Measurements from ENCODE around the gene EARS2.
"Not testable (repeated sequence)": the region's sequence is repeated elsewhere in the genome, so short reads cannot be mapped to it uniquely, and the experiment has no call there.

The EARS2 gene

DNA sequence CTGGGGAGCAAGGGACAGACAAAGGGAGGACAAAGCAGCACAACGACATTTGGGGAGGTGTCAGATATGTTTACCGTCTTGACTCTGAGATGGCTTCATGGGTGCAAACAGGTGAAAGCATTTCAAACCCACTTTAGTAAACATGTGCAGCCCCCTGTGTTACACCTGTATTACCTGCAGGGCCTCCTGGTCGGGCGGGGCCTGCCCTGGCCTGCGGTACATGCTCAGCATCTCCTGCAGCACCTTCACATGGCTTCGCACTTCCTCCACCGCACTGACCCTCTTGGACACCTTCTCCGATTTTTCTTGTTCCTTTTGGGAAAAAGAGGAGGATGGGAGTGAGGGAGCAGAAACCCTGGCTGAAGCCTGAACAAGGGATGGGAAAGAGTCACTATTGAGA, 71.3 kb downstream of the EARS2 start:
- TF ChIP-seq, protein P1, sequence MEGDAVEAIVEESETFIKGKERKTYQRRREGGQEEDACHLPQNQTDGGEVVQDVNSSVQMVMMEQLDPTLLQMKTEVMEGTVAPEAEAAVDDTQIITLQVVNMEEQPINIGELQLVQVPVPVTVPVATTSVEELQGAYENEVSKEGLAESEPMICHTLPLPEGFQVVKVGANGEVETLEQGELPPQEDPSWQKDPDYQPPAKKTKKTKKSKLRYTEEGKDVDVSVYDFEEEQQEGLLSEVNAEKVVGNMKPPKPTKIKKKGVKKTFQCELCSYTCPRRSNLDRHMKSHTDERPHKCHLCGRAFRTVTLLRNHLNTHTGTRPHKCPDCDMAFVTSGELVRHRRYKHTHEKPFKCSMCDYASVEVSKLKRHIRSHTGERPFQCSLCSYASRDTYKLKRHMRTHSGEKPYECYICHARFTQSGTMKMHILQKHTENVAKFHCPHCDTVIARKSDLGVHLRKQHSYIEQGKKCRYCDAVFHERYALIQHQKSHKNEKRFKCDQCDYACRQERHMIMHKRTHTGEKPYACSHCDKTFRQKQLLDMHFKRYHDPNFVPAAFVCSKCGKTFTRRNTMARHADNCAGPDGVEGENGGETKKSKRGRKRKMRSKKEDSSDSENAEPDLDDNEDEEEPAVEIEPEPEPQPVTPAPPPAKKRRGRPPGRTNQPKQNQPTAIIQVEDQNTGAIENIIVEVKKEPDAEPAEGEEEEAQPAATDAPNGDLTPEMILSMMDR (IDR thresholded peaks at IDR 0.05; ENCODE audit: low read depth, low read length), result no peak
- no peak overlapping the region for H3K4me3 ChIP-seq (ENCODE audit: low read depth, low read length)

DNA sequence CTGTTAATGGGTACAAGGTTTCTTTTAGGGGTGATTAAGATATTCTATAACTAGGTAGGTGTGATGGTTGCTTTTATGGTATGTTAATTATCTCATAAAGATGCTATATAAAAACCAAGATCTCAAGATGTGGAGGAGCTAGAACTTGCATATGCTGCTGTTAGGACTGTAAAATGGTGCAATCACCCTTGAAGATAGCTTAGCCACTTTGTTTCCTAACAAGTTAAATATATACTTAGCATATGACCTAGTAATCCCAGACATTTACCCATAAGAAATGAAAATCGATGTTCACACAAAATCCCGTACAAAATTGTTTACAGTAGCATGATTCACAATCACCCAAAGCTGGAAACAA, 71.9 kb downstream of the EARS2 start:
- H3K4me3 ChIP-seq (ENCODE audit: low read depth, low read length), result no peak overlapping the region
- TF ChIP-seq, protein P1 (IDR thresholded peaks at IDR 0.05; ENCODE audit: low read depth, low read length), result no peak

DNA sequence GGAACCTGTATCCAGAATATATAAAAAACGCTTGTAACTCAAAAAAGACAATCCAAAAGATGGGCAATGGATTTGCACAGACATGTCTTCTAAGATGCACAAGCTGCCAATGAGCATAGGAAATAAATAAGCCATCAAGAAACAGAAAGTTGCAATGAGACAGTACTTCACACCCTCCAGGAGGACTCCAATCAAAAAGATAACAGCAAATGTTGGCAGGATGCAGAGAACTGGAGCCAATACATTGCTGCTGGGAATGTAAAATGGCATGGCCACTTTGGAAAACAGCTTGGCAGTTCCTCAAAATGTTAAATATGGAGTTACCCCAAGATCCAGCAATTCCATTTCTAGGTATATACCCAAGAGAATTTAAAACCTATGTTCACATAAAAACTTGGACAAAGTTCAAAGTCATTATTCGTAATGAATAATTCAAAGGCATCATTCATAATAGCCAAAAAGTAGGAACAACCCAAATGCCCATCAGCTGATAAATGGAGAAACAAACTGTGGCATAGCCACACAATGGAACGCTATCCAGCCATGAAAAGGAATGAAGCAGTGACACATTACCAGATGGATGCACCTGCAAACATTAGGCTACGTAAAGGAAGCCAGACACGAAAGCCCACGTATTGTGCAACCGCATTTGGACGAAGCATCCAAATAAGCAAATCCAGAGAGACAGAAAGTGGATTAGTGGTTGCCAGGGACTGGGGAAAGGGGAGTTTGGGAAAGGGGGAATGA, 72.5 kb downstream of the EARS2 start:
- H3K4me3 ChIP-seq (ENCODE audit: low read depth, low read length), result no peak overlapping the region
- TF ChIP-seq, protein P1 (IDR thresholded peaks at IDR 0.05; ENCODE audit: low read depth, low read length), result no peak

DNA sequence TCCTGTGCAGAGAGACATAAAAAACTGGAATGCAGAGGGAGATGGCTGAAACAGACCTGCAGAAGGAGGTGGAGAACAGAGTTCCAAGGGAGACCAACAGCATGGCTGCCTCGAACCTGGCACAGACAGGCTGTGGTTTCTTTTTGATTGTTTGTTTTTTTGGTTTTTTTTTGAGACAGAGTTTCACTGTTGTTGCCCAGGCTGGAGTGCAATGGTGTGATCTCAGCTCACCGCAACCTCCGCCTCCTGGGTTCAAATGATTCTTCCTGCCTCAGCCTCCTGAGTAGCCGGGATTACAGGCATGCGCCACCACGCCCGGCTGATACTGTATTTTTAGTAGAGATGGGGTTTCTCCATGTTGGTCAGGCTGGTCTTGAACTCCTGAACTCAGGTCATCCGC, 73.7 kb downstream of the EARS2 start:
- H3K4me3 ChIP-seq (ENCODE audit: low read depth, low read length), result not testable (repeated sequence)

DNA sequence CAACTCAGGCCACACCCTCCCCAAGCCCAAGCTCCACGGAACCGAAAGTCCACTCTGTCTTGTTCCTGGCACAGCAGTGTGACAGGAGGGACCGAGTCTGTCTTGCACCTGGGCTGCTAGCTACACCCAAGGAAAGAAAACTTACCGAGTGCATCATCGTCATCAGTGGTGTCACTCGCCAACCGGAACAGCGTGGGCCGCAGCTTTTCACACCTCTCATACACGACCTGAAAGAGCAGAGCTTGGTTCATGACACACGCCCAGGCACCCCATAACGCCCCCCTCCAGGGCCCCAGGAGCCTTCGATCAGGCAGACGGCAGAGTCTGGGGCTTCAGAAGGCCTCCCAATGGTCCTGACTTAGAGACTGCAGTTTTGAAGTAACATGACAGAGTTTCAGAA, 74.4 kb downstream of the EARS2 start:
- TF ChIP-seq, protein P1 (IDR thresholded peaks at IDR 0.05; ENCODE audit: low read depth, low read length), result no peak
- H3K4me3 ChIP-seq (ENCODE audit: low read depth, low read length), result no peak overlapping the region

DNA sequence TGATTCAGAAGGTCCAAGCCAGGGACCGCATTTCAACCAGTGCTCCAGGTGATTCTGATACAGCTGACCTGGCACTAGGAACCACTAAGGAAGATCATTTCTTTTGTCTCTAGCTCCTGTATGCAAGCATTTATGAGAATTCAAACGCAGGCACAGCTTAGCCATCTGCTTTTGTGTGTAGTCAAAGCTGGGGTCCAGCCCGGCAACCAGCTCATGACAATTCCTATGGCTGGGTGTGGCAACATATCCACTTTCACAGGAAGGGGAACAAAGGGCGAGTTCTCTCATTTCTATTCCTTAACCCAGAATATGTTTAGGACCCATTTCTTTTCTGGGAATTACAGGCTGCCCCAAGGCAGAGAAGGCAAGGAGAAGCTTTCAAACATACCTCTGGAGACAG, 76.9 kb downstream of the EARS2 start:
- TF ChIP-seq, protein P1 (IDR thresholded peaks at IDR 0.05; ENCODE audit: low read depth, low read length), result no peak
- H3K4me3 ChIP-seq (ENCODE audit: low read depth, low read length), result no peak overlapping the region

DNA sequence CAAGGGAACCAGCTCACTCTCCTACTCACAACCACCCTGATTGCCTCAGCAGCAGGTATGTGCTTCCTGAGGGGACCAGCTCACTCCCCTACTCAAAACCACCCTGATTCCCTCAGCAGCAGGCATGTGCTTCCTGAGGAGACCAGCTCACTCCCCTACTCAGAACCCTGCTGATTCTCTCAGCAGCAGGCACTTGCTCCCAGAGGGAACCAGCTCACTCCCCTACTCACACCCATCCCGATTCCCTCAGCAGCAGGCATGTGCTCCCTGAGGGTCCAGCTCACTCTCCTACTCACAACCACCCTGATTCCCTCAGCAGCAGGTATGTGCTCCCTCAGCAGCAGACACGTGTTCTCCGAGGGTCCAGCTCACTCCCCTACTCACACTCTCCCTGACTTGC, 78.0 kb downstream of the EARS2 start:
- H3K4me3 ChIP-seq (ENCODE audit: low read depth, low read length), result no peak overlapping the region
- TF ChIP-seq, protein P1 (IDR thresholded peaks at IDR 0.05; ENCODE audit: low read depth, low read length), result no peak

DNA sequence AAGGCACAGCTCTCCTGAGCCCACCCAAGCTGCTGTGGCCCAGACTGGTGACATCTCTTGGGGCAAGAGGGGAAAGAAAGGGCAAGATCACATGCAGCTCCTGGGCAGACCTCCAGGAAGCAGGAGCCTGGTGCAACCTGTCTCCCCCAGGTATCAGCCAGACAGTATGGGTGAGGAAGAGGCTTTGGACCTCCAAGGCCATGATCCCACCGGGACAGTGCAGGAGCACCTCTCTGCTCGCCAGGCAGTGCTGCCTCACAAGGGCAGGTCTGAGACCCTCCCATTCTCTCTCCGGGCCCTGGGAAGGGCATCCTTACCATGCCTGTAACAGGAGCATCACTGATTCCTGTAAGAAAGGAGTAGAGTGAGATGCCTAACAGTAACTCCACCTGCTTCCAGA, 78.6 kb downstream of the EARS2 start:
- TF ChIP-seq, protein P1 (IDR thresholded peaks at IDR 0.05; ENCODE audit: low read depth, low read length), result no peak
- H3K4me3 ChIP-seq (ENCODE audit: low read depth, low read length), result no peak overlapping the region
